ENCODE measurements around the gene CPED1.

CPED1 gene

DNA sequence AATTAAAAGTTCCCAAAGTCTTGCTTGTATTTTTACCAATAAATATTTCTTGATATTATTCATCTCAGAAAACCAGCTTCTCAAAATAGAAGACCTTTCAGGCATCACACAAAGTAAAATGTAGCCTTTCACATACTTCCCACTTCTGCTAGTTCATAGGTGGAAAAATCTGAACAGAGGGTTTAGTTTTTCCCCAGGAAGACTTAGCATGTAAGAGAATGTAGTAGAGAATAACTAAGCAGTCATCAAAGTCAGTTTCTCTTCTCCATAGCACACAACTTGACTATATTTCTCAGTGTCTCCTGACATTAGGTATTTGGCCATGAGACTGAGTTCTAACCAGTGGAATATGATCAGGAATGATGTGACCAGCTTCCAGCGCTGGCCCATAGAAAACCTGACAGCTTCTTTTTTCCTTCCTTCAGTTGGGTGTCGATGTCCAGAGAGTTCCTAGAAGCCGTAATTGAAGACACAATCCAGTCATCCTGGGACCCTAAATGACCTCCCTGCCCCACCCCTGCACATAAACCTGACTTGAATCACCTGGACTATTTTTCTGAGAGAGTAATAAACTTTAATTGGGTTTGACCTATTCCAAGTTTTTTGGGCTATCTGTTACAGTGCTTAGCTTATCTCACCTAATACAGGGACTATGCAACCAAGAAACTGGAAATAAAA lies 272.8 kb downstream of the CPED1 start:
- TF ChIP-seq, protein P1, sequence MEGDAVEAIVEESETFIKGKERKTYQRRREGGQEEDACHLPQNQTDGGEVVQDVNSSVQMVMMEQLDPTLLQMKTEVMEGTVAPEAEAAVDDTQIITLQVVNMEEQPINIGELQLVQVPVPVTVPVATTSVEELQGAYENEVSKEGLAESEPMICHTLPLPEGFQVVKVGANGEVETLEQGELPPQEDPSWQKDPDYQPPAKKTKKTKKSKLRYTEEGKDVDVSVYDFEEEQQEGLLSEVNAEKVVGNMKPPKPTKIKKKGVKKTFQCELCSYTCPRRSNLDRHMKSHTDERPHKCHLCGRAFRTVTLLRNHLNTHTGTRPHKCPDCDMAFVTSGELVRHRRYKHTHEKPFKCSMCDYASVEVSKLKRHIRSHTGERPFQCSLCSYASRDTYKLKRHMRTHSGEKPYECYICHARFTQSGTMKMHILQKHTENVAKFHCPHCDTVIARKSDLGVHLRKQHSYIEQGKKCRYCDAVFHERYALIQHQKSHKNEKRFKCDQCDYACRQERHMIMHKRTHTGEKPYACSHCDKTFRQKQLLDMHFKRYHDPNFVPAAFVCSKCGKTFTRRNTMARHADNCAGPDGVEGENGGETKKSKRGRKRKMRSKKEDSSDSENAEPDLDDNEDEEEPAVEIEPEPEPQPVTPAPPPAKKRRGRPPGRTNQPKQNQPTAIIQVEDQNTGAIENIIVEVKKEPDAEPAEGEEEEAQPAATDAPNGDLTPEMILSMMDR (IDR thresholded peaks at IDR 0.05) = no peak
- Histone ChIP-seq H3K79me2 (no peaks in the 10 kb centered on the region), H3K27ac (no peak overlapping the region), H2AFZ (no peak overlapping the region), H3K4me1 (no peaks in the 10 kb centered on the region), H3K4me2 (ENCODE audit: low read length) (no peak overlapping the region), H3K36me3 (ENCODE audit: control insufficient read depth, insufficient read depth, low read length) (no peaks in the 10 kb centered on the region), H3K4me3 (ENCODE audit: low read depth, low read length) (no peak overlapping the region), H3K27me3 (ENCODE audit: control insufficient read depth, insufficient read depth, low read length) (no peaks in the 10 kb centered on the region), H3K9ac (no peak overlapping the region), H3K9me3 (ENCODE audit: control insufficient read depth, low read length) (no peaks in the 10 kb centered on the region)

DNA sequence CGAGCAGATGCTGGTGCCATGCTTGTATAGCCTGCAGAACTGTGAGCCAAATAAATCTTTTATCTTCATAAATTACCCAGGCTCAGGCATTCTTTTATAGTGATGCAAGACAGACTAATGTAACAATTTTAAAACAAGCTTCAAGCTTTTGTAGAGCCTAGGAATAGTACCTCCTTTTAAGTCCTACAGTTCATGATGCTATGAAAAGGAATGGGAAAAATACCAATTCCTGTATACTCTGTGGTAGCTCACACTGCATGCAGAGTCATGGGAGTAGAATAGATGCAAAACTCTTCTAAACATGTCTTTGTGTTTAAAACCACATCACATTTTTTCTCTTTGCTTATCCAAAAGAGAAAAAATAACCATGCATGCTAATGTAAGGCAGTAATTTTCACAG lies 273.7 kb downstream of the CPED1 start:
- no peak overlapping the region for H3K9ac ChIP-seq
- no peaks in the 10 kb centered on the region for H3K4me1 ChIP-seq
- no peaks in the 10 kb centered on the region for H3K9me3 ChIP-seq (ENCODE audit: control insufficient read depth, low read length)
- H3K79me2 ChIP-seq = no peaks in the 10 kb centered on the region
- H2AFZ ChIP-seq = no peak overlapping the region
- no peaks in the 10 kb centered on the region for H3K27me3 ChIP-seq (ENCODE audit: control insufficient read depth, insufficient read depth, low read length)
- TF ChIP-seq, protein P1 (IDR thresholded peaks at IDR 0.05) = no peak
- no peak overlapping the region for H3K4me3 ChIP-seq (ENCODE audit: low read depth, low read length)
- H3K27ac ChIP-seq = no peak overlapping the region
- no peak overlapping the region for H3K4me2 ChIP-seq (ENCODE audit: low read length)
- no peaks in the 10 kb centered on the region for H3K36me3 ChIP-seq (ENCODE audit: control insufficient read depth, insufficient read depth, low read length)

DNA sequence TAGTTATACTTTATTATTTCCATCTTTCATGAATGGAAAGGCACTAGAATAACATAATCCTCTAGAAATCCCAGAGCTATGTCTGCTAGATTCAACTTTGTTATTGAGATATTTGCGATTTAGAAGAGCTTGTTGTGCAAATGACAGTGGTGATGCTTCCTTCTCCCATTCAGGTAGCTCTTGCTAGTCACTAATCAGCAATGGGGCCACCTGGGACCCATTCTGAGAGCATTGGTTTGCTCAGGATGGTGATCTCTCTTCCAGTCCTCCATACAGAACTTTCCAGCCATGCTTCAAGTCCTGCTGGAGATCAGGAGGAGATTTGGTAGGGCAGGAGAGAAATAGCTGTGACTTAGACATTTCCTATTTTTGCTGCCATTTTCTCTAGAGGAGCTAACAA lies 274.5 kb downstream of the CPED1 start:
- H3K9ac ChIP-seq = no peak overlapping the region
- no peaks in the 10 kb centered on the region for H3K36me3 ChIP-seq (ENCODE audit: control insufficient read depth, insufficient read depth, low read length)
- no peaks in the 10 kb centered on the region for H3K27me3 ChIP-seq (ENCODE audit: control insufficient read depth, insufficient read depth, low read length)
- H2AFZ ChIP-seq = no peak overlapping the region
- H3K4me2 ChIP-seq (ENCODE audit: low read length) = no peak overlapping the region
- H3K27ac ChIP-seq = no peak overlapping the region
- no peaks in the 10 kb centered on the region for H3K79me2 ChIP-seq
- no peak overlapping the region for H3K4me3 ChIP-seq (ENCODE audit: low read depth, low read length)
- no peaks in the 10 kb centered on the region for H3K9me3 ChIP-seq (ENCODE audit: control insufficient read depth, low read length)
- TF ChIP-seq, protein P1 (IDR thresholded peaks at IDR 0.05) = no peak
- H3K4me1 ChIP-seq = no peaks in the 10 kb centered on the region

DNA sequence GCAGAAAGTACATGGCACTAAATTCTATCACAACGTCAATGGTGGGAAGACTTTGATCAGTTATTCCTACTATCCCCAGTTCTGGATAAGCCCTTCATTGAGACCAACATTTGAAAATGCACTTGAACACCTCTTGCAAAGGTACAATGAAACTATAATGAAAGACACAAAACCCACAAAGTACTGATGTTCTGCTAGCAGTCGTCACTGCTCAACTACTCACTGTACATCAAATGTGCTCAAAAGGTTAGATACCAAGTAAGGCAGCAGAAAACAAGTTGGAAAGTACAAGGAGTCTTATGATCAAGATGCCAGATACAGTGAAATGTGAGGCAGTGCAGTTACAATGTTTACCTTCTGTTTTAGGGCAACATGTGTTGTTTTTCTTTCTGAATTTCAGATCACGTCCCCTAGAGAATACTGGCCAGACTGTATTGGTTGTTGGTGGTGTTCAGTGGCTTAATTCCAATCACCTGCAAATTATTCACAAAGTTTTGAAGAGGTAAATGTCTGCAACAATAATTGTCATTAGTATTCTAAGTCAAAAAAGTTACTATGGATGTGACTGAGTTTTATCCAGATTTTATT lies 277.9 kb downstream of the CPED1 start:
- H3K36me3 ChIP-seq (ENCODE audit: control insufficient read depth, insufficient read depth, low read length) = no peaks in the 10 kb centered on the region

More for the DNA sequence above, 277.9 kb downstream of the CPED1 start:
- no peak overlapping the region for H3K4me3 ChIP-seq (ENCODE audit: low read depth, low read length)
- no peaks in the 10 kb centered on the region for H3K79me2 ChIP-seq
- no peak overlapping the region for H3K4me2 ChIP-seq (ENCODE audit: low read length)
- no peak overlapping the region for H3K9ac ChIP-seq
- H2AFZ ChIP-seq = no peak overlapping the region
- no peaks in the 10 kb centered on the region for H3K27me3 ChIP-seq (ENCODE audit: control insufficient read depth, insufficient read depth, low read length)
- TF ChIP-seq, protein P1 (IDR thresholded peaks at IDR 0.05) = no peak
- H3K27ac ChIP-seq = no peak overlapping the region
- no peaks in the 10 kb centered on the region for H3K4me1 ChIP-seq
- H3K9me3 ChIP-seq (ENCODE audit: control insufficient read depth, low read length) = no peaks in the 10 kb centered on the region
